ENCODE data around the gene TSPAN9.

GRCh38 chr12:3040026-3040656, 37.0 kb upstream of the TSPAN9 start:
- no peak for TF ChIP-seq CTCF (IDR thresholded peaks at IDR 0.05)
- no peak for TF ChIP-seq POLR2A (IDR thresholded peaks at IDR 0.05)
- no peak for TF ChIP-seq POLR2AphosphoS5 (IDR thresholded peaks at IDR 0.05)
